GM11168 (cell line): Measurements from ENCODE around the gene PIAS1.

Source experiments
- in situ Hi-C: fragments of 300-500 bp; cut with MboI; formaldehyde crosslinking; loops from one replicate; pipeline ENCODE4 v1.12.0; 2022; ENCODE audit warnings: low sequenced_read_pairs; ENCODE audit not compliant: unreplicated experiment

The PIAS1 gene

GRCh38 chr15:68061171-68061570 is 7.1 kb downstream of the PIAS1 start:
- in situ Hi-C loops = no loop called here

GRCh38 chr15:68061602-68062001 is 7.5 kb downstream of the PIAS1 start:
- in situ Hi-C loops = no loop called here

GRCh38 chr15:68062214-68062613 is 8.1 kb downstream of the PIAS1 start:
- in situ Hi-C loops = no loop called here

- in situ Hi-C loops = no loop called here
These were observed 8.9 kb downstream of the PIAS1 start for GRCh38 chr15:68062946-68063465.

GRCh38 chr15:68063606-68064005 is 9.5 kb downstream of the PIAS1 start:
- in situ Hi-C loops = no loop called here

- in situ Hi-C loops = no loop called here
These were observed 19.6 kb downstream of the PIAS1 start for GRCh38 chr15:68073576-68074288.

- in situ Hi-C loops = no loop called here
These were observed 21.8 kb downstream of the PIAS1 start for GRCh38 chr15:68075764-68076385.

- in situ Hi-C loops = no loop called here
These were observed 24.2 kb downstream of the PIAS1 start for GRCh38 chr15:68078365-68078764.

GRCh38 chr15:68080334-68080733 is 26.2 kb downstream of the PIAS1 start:
- in situ Hi-C loops = no loop called here

- in situ Hi-C loops = no loop called here
These were observed 26.7 kb downstream of the PIAS1 start for GRCh38 chr15:68080783-68081182.

- in situ Hi-C loops = no loop called here
These were observed 27.9 kb downstream of the PIAS1 start for GRCh38 chr15:68081869-68082505.

- in situ Hi-C loops = no loop called here
These were observed 28.6 kb downstream of the PIAS1 start for GRCh38 chr15:68082735-68083134.

- in situ Hi-C loops = no loop called here
These were observed 29.3 kb downstream of the PIAS1 start for GRCh38 chr15:68083463-68083862.

GRCh38 chr15:68085052-68085451 is 30.9 kb downstream of the PIAS1 start:
- in situ Hi-C loops = no loop called here

- in situ Hi-C loops = no loop called here
These were observed 37.6 kb downstream of the PIAS1 start for GRCh38 chr15:68091743-68092142.

- in situ Hi-C loops = no loop called here
These were observed 42.0 kb downstream of the PIAS1 start for GRCh38 chr15:68096099-68096498.

- in situ Hi-C loops = no loop called here
These were observed 42.9 kb downstream of the PIAS1 start for GRCh38 chr15:68097029-68097428.

- in situ Hi-C loops = no loop called here
These were observed 44.4 kb downstream of the PIAS1 start for GRCh38 chr15:68098465-68098864.

- in situ Hi-C loops = no loop called here
These were observed 46.1 kb downstream of the PIAS1 start for GRCh38 chr15:68100194-68100593.

GRCh38 chr15:68103603-68104002 is 49.5 kb downstream of the PIAS1 start:
- in situ Hi-C loops = no loop called here

GRCh38 chr15:68106656-68107055 is 52.5 kb downstream of the PIAS1 start:
- in situ Hi-C loops = no loop called here
